Nephron progenitor cell (in vitro differentiated cells): ENCODE measurements around the gene LASP1.

ENCODE experiments used
- DNase-seq: peaks from one replicate; pipeline ENCODE4 v3.0.0; 2021
- H3K27ac Mint-ChIP-seq: 2 replicates; pipeline ENCODE4 v1.8.0; 2021; ENCODE audit warnings: mild to moderate bottlenecking, moderate library complexity, mixed read lengths
- H3K27me3 Mint-ChIP-seq: 2 replicates; pipeline ENCODE4 v1.8.0; 2021; ENCODE audit warnings: mild to moderate bottlenecking, low read depth, mixed read lengths; ENCODE audit not compliant: poor library complexity
- H3K36me3 Mint-ChIP-seq: 2 replicates; pipeline ENCODE4 v1.8.0; 2021; ENCODE audit warnings: low read depth, mixed read lengths
- H3K4me1 Mint-ChIP-seq: 2 replicates; pipeline ENCODE4 v1.8.0; 2021; ENCODE audit warnings: mixed read lengths
- H3K4me3 Mint-ChIP-seq: 2 replicates; pipeline ENCODE4 v1.8.0; 2021; ENCODE audit warnings: mild to moderate bottlenecking, moderate library complexity, mixed read lengths
- H3K9me3 Mint-ChIP-seq: 2 replicates; pipeline ENCODE4 v1.8.0; 2021; ENCODE audit warnings: mild to moderate bottlenecking, moderate library complexity, mixed read lengths
- TF ChIP-seq, protein P1 (sequence below): fragments of 200-600 bp; sonication (generic); IDR thresholded peaks from 2 replicates; pipeline ENCODE4 v1.5.0; 2021; ENCODE audit warnings: antibody characterized with exemption

LASP1 gene

GRCh38 chr17:38881600-38882191 lies 11.8 kb downstream of the LASP1 start:
- Mint-ChIP-seq H3K4me1 (peaks cover 89% of the 10 kb centered on the region), H3K27me3 (no peaks in the 10 kb centered on the region), H3K27ac (peak overlapping the region; percentile 83), H3K4me3 (peak overlapping the region; percentile 65), H3K9me3 (no peaks in the 10 kb centered on the region), H3K36me3 (peaks cover 28% of the 10 kb centered on the region)
- TF ChIP-seq, protein P1, sequence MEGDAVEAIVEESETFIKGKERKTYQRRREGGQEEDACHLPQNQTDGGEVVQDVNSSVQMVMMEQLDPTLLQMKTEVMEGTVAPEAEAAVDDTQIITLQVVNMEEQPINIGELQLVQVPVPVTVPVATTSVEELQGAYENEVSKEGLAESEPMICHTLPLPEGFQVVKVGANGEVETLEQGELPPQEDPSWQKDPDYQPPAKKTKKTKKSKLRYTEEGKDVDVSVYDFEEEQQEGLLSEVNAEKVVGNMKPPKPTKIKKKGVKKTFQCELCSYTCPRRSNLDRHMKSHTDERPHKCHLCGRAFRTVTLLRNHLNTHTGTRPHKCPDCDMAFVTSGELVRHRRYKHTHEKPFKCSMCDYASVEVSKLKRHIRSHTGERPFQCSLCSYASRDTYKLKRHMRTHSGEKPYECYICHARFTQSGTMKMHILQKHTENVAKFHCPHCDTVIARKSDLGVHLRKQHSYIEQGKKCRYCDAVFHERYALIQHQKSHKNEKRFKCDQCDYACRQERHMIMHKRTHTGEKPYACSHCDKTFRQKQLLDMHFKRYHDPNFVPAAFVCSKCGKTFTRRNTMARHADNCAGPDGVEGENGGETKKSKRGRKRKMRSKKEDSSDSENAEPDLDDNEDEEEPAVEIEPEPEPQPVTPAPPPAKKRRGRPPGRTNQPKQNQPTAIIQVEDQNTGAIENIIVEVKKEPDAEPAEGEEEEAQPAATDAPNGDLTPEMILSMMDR, result no peak
- DNase-seq, result no peak

- TF ChIP-seq, protein P1, result no peak
- peak overlapping the region; percentile 25 for H3K27ac Mint-ChIP-seq
- H3K9me3 Mint-ChIP-seq, result no peaks in the 10 kb centered on the region
- DNase-seq, result no peak
- no peaks in the 10 kb centered on the region for H3K27me3 Mint-ChIP-seq
- H3K4me1 Mint-ChIP-seq, result peaks cover 83% of the 10 kb centered on the region
- peaks cover 27% of the 10 kb centered on the region for H3K36me3 Mint-ChIP-seq
- no peak overlapping the region for H3K4me3 Mint-ChIP-seq
These were observed 13.0 kb downstream of the LASP1 start for GRCh38 chr17:38882870-38883269.

DNA sequence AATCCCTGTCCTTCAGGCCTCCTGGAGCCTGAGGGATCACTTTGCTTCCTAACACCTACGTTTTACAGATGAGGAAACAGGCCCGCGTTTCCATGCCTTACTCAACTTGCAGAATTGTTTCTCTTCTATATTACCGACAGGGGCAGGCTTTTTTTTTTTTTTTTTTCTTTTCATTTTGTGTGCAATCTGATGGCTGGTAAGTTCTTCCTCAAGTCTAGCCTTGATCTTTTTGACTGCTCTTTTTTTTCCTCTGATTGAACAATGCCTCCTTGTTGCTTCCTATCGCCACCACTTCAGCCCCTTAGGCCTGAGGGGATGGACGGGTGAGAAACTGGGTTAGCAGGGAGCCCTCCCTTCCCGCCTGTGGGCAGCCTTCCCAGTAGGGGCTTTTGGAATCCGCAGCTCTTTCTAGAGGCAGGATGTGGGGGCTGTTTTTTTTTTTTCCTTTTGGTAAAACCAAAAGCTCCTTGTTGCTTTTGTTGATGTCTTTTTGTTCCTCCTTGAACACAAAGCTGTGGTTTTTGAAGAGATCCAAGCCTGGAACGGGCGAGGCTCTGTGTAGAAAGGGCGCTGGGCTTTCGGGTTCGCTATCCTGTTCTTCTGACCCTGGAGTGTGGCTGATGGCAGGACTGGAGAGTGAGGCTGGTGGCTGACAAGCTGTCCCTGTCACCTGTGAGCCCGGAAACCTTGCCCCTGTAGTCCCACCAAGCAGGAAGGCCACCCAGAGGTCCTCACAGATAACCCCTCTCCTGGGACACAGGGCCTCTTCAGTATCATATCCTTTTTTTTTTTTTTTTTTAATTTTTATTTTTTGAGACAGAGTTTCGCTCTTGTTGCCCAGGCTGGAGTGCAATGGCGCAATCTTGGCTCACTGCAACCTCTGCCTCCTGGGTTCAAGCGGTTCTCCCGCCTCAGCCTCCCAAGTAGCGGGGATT lies 14.0 kb downstream of the LASP1 start:
- Mint-ChIP-seq H3K4me3 (peak overlapping the region; percentile 58), H3K9me3 (no peaks in the 10 kb centered on the region), H3K4me1 (peaks cover 75% of the 10 kb centered on the region), H3K27ac (peak overlapping the region; percentile 21), H3K27me3 (no peaks in the 10 kb centered on the region), H3K36me3 (peaks cover 17% of the 10 kb centered on the region)
- no peak for DNase-seq
- TF ChIP-seq, protein P1, result no peak

DNA sequence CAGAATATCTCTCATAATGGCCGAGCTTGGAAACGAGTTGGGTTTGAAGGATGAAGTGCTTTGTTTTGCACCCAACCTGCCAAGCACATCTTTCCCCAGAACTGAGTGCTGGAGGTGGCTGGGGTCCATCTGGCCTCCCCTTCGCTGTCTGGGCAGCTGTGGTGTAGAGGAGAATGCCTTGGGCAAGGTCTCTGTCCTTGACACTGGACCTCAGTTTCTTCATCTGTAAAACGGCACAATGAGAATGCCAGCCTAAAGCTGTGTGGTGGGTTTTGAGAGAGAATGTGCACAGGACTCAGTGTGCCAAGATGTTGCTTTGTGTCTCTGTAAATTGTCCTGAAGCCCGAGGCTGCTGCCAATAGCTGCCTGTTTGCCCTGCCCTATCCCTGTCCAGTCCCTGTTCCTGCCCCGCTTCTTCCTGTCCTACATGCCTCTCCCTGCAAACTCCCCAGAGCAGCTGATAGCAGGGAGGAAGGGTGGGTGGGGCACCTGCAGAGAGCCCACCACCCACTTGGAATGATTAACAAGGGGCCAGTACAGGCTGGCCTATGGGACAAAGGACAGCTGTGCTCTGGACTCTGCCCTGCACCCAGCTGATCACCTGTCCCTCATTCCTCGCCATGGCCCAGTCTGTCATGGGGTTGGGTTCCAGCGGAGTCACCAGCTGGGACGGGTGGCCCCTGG lies 15.3 kb downstream of the LASP1 start:
- Mint-ChIP-seq H3K4me3 (peak overlapping the region; percentile 43), H3K36me3 (peaks cover 17% of the 10 kb centered on the region), H3K9me3 (no peaks in the 10 kb centered on the region), H3K4me1 (peaks cover 65% of the 10 kb centered on the region), H3K27me3 (no peaks in the 10 kb centered on the region), H3K27ac (no peak overlapping the region)
- DNase-seq, result no peak
- TF ChIP-seq, protein P1, result no peak

- peak overlapping the region; percentile 43 for H3K4me3 Mint-ChIP-seq
- no peaks in the 10 kb centered on the region for H3K27me3 Mint-ChIP-seq
- TF ChIP-seq, protein P1, result no peak
- H3K27ac Mint-ChIP-seq, result no peak overlapping the region
- H3K9me3 Mint-ChIP-seq, result no peaks in the 10 kb centered on the region
- H3K4me1 Mint-ChIP-seq, result peaks cover 57% of the 10 kb centered on the region
- peaks cover 17% of the 10 kb centered on the region for H3K36me3 Mint-ChIP-seq
- peak; percentile 60 for DNase-seq
These were observed 16.1 kb downstream of the LASP1 start for GRCh38 chr17:38885728-38886642.
